SK-N-MC (cell line): ENCODE measurements around the gene HABP2.

ENCODE experiments used
- EZH2 ChIP-seq: fragments of 200-600 bp; sonication (generic); IDR thresholded peaks from one replicate; pipeline ENCODE4 v1.6.1; 2017; ENCODE audit warnings: antibody characterized with exemption
- POLR2AphosphoS5 ChIP-seq: IDR thresholded peaks from 2 replicates; pipeline ENCODE4 v1.6.1; 2012; ENCODE audit warnings: mild to moderate bottlenecking, low read depth, low read length, borderline replicate concordance

GRCh38 chr10:113506476-113506875, 46.4 kb upstream of the HABP2 start:
- no peak for TF ChIP-seq EZH2
- TF ChIP-seq POLR2AphosphoS5, result no peak
